ENCODE measurements around the gene PA2G4.

- TF ChIP-seq CTCF (IDR thresholded peaks at IDR 0.05; ENCODE audit: low read depth, low read length, poor library complexity, severe bottlenecking) (no peak), EZH2phosphoT487 (IDR thresholded peaks at IDR 0.05; ENCODE audit: borderline replicate concordance, low read length) (no peak)
These were observed 18.3 kb downstream of the PA2G4 start for GRCh38 chr12:56122637-56123036.
